Skeletal muscle satellite cell (primary cell): Measurements from ENCODE around the gene CCDC177.

Experiments used
- H3K27me3 ChIP-seq: 2 replicates; pipeline ENCODE4 v1.7.0; 2013; ENCODE audit warnings: low read length; ENCODE audit not compliant: control insufficient read depth, insufficient read depth
- H3K36me3 ChIP-seq: 2 replicates; pipeline ENCODE4 v1.7.0; 2013; ENCODE audit warnings: mild to moderate bottlenecking, control low read depth, low read length; ENCODE audit not compliant: insufficient read depth
- H3K4me1 ChIP-seq: 2 replicates; pipeline ENCODE4 v1.7.0; 2013; ENCODE audit warnings: low read length; ENCODE audit not compliant: control insufficient read depth, insufficient read depth
- H3K4me2 ChIP-seq: 2 replicates; pipeline ENCODE4 v1.7.0; 2013; ENCODE audit warnings: mild to moderate bottlenecking, low read length
- H3K4me3 ChIP-seq: 2 replicates; pipeline ENCODE4 v1.7.0; 2013; ENCODE audit warnings: low read length
- H3K9ac ChIP-seq: 2 replicates; pipeline ENCODE4 v1.7.0; 2013; ENCODE audit warnings: mild to moderate bottlenecking, low read depth, low read length, moderate library complexity
- H3K9me3 ChIP-seq: replicated peaks from 2 replicates; pipeline ENCODE4 v1.7.0; 2013; ENCODE audit warnings: mild to moderate bottlenecking, control low read depth, low read length

The CCDC177 gene

DNA sequence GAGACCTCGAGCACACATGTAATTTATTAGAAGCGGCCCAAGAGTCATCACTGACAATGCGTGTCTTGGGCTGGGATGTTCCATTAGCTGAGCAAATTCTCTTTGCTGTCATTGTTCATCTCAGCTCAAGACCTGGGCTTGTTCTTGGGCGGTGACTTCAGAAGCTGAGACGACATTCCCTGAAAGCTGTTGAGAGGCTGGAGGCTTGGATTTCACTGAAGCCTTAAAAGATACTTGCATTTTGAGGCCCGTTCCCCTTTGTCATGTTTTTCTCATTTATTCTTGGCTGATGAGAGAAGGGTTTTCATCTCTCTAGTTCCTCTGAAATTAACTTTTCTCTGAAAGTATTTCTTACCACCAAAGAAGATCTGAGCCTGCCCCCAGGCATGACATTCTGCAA lies 20.2 kb upstream of the CCDC177 start:
- Histone ChIP-seq H3K36me3 (no peaks in the 10 kb centered on the region), H3K4me2 (no peak overlapping the region), H3K9me3 (no peaks in the 10 kb centered on the region)

DNA sequence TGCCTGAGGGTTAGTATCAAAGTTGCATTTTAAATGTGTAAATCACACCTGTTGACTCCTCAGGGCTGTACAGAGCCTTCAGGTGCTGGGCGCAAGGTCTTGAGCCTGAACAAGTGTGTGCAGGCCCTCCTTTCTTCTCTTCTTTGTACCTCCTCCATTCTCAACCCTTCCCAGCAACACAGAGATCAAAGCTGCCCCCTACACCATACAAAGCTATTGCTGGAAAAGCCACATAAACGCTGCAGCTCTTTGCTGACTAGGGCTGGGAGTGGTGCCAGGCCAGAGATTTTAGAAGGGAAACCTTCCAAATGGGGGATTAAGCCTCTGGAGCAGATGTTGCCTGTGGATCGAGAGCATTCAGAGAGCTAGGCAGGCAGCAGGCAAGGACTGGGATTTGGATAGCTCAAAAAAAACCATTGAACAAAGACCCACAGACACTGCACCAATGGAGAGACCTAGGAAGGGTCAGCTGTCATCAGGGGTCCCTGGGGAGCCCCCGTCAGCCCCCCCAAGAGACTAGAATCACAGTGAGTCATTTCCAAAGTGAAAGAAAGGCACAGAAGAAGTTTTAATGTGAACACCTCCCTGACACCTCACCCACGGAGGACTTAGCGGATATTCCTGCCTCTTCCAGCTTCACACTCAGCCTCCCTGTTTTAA lies 18.5 kb upstream of the CCDC177 start:
- Histone ChIP-seq H3K9ac (no peak overlapping the region), H3K4me1 (no peaks in the 10 kb centered on the region), H3K27me3 (peaks cover 23% of the 10 kb centered on the region), H3K9me3 (no peaks in the 10 kb centered on the region), H3K4me2 (peak overlapping the region; percentile 34), H3K36me3 (no peaks in the 10 kb centered on the region), H3K4me3 (no peak overlapping the region)

More for the DNA sequence above, 20.2 kb upstream of the CCDC177 start:
- Histone ChIP-seq H3K4me3 (no peak overlapping the region), H3K27me3 (peaks cover 14% of the 10 kb centered on the region), H3K9ac (no peak overlapping the region), H3K4me1 (no peaks in the 10 kb centered on the region)

DNA sequence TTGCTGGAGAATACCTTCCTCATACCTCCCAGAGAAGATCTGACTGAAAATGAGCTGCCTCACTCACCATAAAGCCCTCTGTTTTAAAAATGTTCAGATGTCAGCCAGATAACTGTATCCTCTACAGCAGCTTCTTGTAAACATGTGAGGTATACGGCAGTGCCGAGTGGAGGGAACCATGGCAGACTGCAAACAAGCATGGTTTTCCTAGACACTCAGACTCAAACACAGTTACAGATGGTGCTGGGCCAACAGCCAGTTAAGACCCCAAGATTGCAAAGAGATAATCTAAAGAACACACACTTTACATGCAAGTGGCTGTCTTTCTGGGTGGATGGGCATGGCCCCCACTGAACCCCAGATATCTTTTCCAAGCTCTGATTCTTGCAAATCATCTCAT lies 16.6 kb upstream of the CCDC177 start:
- no peak overlapping the region for H3K4me2 ChIP-seq
- H3K4me3 ChIP-seq: no peak overlapping the region
- H3K9ac ChIP-seq: no peak overlapping the region
- H3K4me1 ChIP-seq: no peaks in the 10 kb centered on the region
- H3K9me3 ChIP-seq: no peaks in the 10 kb centered on the region
- no peaks in the 10 kb centered on the region for H3K36me3 ChIP-seq
- peaks cover 28% of the 10 kb centered on the region for H3K27me3 ChIP-seq

DNA sequence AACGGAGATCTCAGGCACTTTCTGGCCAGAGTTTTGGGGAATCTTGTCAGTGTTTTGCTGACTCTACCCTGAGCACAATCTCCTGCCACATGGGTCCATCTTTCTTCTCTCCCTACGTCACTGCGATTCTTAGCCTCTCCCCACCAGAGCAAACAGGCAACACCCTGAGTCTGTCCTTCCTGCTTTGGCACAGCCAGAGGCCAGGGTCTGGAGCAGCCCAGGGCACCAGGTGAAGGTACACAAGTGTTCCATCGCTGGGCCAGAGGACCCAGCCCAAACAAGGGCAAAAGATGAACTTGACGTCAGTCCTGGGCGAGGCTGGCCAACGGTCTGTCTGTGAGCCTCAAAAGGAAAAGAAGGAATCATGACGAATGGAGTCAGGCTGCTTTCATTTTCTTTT lies 12.7 kb upstream of the CCDC177 start:
- Histone ChIP-seq H3K36me3 (no peaks in the 10 kb centered on the region), H3K27me3 (peaks cover 23% of the 10 kb centered on the region), H3K9me3 (no peaks in the 10 kb centered on the region), H3K9ac (no peak overlapping the region), H3K4me3 (no peak overlapping the region), H3K4me1 (no peaks in the 10 kb centered on the region), H3K4me2 (no peak overlapping the region)

DNA sequence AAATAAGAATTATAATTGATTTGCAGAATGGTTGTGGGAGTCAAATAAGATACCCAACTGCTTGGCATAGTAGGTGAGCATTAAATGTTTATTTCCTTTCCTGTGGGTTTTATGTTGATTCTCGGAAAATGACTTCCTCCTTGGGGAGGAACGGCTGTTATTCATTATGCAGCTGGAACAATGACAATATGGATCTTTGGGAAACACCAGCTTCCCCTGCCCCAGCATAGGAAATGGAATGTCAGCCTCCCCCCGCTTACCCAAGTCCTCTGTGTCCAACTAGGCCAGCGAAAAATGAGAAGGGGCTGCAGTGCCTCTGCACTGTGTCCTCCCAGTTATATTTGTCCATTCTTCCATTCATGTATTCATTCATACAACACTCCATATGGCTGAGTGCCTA lies 11.7 kb upstream of the CCDC177 start:
- Histone ChIP-seq H3K27me3 (peaks cover 21% of the 10 kb centered on the region), H3K4me2 (no peak overlapping the region)

DNA sequence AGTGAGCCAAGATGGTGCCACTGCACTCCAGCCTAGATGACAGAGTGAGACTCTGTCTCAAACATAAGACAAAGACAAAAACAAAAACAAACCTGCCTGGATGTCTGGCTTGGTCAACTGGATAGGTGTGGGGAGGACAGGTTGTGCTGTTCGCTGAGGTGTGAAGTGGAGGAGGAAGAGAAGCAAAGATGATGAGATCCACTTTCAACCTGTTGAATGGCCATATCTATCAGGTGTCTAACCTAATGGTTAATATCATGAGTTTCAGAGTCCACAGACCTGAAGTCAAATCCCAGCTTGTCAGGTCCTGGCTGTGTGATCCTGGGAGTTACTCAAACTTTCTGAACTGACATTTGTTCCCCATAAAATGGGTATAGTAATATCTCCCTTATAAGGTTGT lies 9.7 kb upstream of the CCDC177 start:
- Histone ChIP-seq H3K9ac (no peak overlapping the region), H3K27me3 (peaks cover 19% of the 10 kb centered on the region)

More for the DNA sequence above, 11.7 kb upstream of the CCDC177 start:
- no peak overlapping the region for H3K4me3 ChIP-seq
- no peaks in the 10 kb centered on the region for H3K9me3 ChIP-seq
- H3K9ac ChIP-seq: no peak overlapping the region
- no peaks in the 10 kb centered on the region for H3K36me3 ChIP-seq
- H3K4me1 ChIP-seq: peaks cover 2% of the 10 kb centered on the region

DNA sequence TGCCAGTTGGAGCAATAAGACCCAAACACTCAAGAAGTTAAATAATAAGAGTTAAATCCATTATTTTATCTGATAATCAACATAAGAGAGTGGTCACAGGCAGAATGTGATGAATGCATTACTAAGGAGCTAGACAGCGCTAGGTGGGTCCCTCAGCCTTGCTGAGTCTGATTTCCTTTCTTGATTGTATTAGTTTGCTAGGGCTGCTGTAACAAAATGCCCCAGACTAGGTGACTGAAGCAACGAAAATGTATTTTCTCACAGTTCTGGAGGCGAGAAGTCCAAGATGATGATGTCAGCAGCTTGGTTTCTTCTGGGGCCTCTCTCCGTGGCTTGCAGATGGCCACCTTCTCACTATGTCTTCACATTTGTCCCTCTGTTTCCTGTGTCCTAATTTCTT lies 8.2 kb upstream of the CCDC177 start:
- Histone ChIP-seq H3K4me2 (no peak overlapping the region), H3K27me3 (peaks cover 19% of the 10 kb centered on the region), H3K36me3 (no peaks in the 10 kb centered on the region), H3K4me3 (no peak overlapping the region), H3K4me1 (peaks cover 2% of the 10 kb centered on the region), H3K9ac (no peak overlapping the region), H3K9me3 (no peaks in the 10 kb centered on the region)

More for the DNA sequence above, 9.7 kb upstream of the CCDC177 start:
- H3K4me1 ChIP-seq: peaks cover 2% of the 10 kb centered on the region
- H3K36me3 ChIP-seq: no peaks in the 10 kb centered on the region
- H3K9me3 ChIP-seq: no peaks in the 10 kb centered on the region
- H3K4me3 ChIP-seq: no peak overlapping the region
- no peak overlapping the region for H3K4me2 ChIP-seq

DNA sequence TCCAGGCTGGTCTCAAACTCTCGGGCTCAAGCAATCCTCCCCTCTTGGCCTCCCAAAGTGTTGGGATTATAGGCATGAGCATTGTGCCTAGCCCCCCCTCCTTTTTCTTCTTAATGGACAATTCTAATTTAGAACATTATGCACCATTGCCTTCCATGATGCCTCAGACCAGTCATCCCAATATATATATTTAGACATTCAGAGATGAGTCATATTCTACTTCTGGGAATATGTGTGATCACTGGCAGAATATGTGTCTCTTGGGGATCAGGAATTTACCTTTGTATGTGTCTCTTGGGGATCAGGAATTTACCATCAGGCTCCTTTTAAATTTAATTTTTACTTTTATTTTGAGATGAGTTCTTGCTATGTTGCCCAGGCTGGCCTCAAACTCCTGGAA lies 7.5 kb upstream of the CCDC177 start:
- H3K9me3 ChIP-seq: no peaks in the 10 kb centered on the region
- no peaks in the 10 kb centered on the region for H3K36me3 ChIP-seq
- H3K4me1 ChIP-seq: peaks cover 2% of the 10 kb centered on the region

DNA sequence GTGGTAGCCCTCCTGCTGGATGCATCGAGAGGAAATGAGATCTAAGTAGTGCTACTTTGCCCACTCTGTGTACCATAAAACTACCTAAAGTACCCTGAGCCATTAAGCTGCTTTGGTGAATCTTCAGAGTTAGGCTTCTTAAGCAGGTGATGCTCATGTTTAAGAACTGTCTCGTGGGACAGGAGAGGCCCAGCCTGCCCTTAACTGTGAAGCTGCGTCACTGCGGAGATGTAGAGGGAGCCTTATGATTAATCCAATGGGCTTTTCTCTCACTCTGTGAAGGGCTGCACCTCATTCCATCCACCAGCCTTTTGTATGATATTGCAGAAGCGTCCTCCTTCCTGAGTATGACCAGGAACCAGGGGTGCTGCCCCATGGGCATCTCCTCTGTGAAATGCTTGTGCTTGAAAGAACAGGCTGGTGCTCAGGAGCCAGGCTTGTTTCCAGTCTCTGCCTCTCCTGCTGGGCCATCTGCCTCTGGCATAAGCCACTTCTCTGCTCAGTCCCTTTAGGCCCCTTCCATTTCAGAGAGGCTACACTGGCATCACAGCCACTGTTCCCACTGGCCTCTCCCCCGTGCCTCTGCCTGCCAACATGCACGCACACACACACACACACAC lies 6.8 kb upstream of the CCDC177 start:
- Histone ChIP-seq H3K9me3 (no peaks in the 10 kb centered on the region), H3K36me3 (no peaks in the 10 kb centered on the region), H3K27me3 (peaks cover 23% of the 10 kb centered on the region), H3K4me3 (no peak overlapping the region), H3K4me2 (no peak overlapping the region), H3K9ac (no peak overlapping the region), H3K4me1 (peaks cover 2% of the 10 kb centered on the region)

More for the DNA sequence above, 7.5 kb upstream of the CCDC177 start:
- H3K27me3 ChIP-seq: peaks cover 16% of the 10 kb centered on the region
- H3K9ac ChIP-seq: no peak overlapping the region
- H3K4me2 ChIP-seq: no peak overlapping the region
- no peak overlapping the region for H3K4me3 ChIP-seq

DNA sequence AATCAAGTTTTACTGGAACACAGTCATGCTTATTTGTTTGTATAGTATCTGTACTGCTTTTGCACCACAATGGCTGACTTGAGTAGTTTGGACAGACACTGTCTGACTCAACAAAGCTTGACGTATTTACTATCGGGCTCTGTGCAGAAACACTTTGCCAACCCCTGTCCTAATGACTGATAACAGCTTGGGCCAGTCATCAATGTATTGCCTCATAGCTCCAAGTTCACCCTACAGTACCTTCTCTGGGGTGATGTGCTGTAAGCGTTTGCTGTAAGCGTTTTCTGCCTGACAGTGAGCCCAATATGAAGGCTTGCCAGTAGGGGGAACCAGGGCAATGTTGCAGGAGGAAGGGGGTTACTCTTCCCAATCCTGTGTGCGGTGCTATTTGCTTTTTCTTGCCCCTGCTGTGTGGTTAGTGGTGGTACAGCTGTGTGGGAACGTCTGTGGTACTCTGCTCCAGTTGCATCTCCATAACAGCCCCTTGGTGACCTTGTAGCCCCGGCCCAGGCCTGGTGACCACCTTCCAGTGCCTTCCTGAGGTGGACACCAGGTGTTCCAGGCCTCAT lies 5.4 kb upstream of the CCDC177 start:
- Histone ChIP-seq H3K36me3 (no peaks in the 10 kb centered on the region), H3K4me3 (no peak overlapping the region), H3K4me1 (peaks cover 2% of the 10 kb centered on the region), H3K9me3 (no peaks in the 10 kb centered on the region), H3K27me3 (peaks cover 33% of the 10 kb centered on the region), H3K9ac (no peak overlapping the region), H3K4me2 (no peak overlapping the region)

DNA sequence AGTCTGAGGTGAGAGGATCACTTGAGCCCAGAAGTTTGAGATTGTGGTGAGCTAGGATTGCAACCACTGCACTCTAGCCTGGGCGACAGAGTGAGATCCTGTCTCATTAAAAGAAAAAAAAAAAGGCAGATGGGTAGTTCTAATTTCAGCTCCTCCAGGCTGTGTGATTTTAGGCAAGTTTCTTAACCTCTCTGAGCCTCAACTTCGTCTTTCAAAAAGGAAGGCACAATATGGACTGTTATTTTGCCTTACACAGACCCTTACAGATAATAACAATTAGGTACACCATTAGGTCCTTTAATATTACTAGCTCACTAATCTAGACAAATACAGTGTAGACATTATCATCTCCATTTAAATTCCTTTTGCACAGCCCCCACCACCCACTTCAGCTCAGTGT lies 4.8 kb upstream of the CCDC177 start:
- H3K9ac ChIP-seq: no peak overlapping the region
- no peak overlapping the region for H3K4me2 ChIP-seq
- H3K27me3 ChIP-seq: peaks cover 35% of the 10 kb centered on the region
- H3K9me3 ChIP-seq: no peaks in the 10 kb centered on the region
- H3K36me3 ChIP-seq: no peaks in the 10 kb centered on the region
- peaks cover 4% of the 10 kb centered on the region for H3K4me1 ChIP-seq
- no peak overlapping the region for H3K4me3 ChIP-seq

DNA sequence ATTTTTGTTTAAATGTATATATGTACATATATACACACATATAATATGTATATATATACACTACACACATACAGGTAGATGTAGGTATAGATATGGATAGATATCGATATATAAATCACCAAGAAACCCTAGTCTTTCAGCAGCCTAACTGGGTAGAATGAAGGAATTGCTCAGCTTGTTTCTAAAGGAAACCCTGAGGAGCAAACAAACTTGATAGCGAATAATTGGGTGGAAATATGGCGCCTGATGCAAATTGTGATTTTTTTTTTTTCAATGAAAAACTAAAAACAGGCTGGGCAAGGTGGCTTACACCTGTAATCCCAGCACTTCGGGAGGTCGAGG lies 254 bp upstream of the CCDC177 start:
- Histone ChIP-seq H3K4me2 (no peak overlapping the region), H3K27me3 (peaks cover 69% of the 10 kb centered on the region), H3K36me3 (no peaks in the 10 kb centered on the region), H3K4me3 (no peak overlapping the region), H3K4me1 (peaks cover 17% of the 10 kb centered on the region), H3K9me3 (no peaks in the 10 kb centered on the region), H3K9ac (no peak overlapping the region)
